CD4-positive, alpha-beta T cell (primary cell): ENCODE data around the gene RAD51B. TPM values are rescaled to one million over a fixed set of nuclear protein-coding genes. Genes with fewer than 3 reads are reported as not detected.

Experiments used
- ATAC-seq: fragments of 200-7000 bp; cut with Tn5 transposase; one replicate; pipeline ENCODE4 v1.10.0; 2022; ENCODE audit warnings: mild to moderate bottlenecking; ENCODE audit not compliant: poor library complexity
- CTCF ChIA-PET: fragments of 350-600 bp; sonication (Branson Sonifier 250); formaldehyde crosslinking; loops from one replicate; lab custom pipeline; 2021; ENCODE audit warnings: antibody characterized with exemption, inconsistent platforms; lab: Charles Lee
- POLR2A ChIA-PET: fragments of 350-600 bp; sonication (Branson Sonifier 250); formaldehyde crosslinking; loops from one replicate; lab custom pipeline; 2021; ENCODE audit warnings: antibody characterized with exemption, inconsistent platforms; lab: Charles Lee
- DNase-seq, 14 experiments: peaks; one replicate each; pipeline ENCODE4 v3.0.0-alpha.2; 2013 to 2020; ENCODE audit warnings: mixed read lengths in 2 of 14
- H3K27ac ChIP-seq, 2 donors: one replicate each; pipeline versions ENCODE4 v1.5.1 to v1.7.0; 2013; ENCODE audit warnings: low read length in 2 of 2, low read depth in 1 of 2, mild to moderate bottlenecking in 1 of 2
- H3K27me3 ChIP-seq, 2 experiments: 1 replicate in 1 of 2; 2 replicates in 1 of 2; pipeline versions ENCODE4 v1.6.1 to v1.7.0; 2013; ENCODE audit warnings: low read length in 2 of 2, control low read depth in 1 of 2, mild to moderate bottlenecking in 1 of 2, moderate library complexity in 1 of 2; ENCODE audit not compliant: insufficient read depth in 2 of 2, control insufficient read depth in 1 of 2
- H3K36me3 ChIP-seq: one replicate; pipeline ENCODE4 v1.6.1; 2013; ENCODE audit warnings: low read length, control low read depth; ENCODE audit not compliant: insufficient read depth
- H3K4me1 ChIP-seq: one replicate; pipeline ENCODE4 v1.6.1; 2013; ENCODE audit warnings: low read length, control low read depth; ENCODE audit not compliant: insufficient read depth
- H3K4me3 ChIP-seq: one replicate; pipeline ENCODE4 v1.5.1; 2013; ENCODE audit warnings: mild to moderate bottlenecking, low read length, moderate library complexity
- H3K9me3 ChIP-seq, 2 experiments: 1 replicate in 1 of 2; 2 replicates in 1 of 2; pipeline versions ENCODE4 v1.6.1 to v1.7.0; 2013; ENCODE audit warnings: low read length in 2 of 2, mild to moderate bottlenecking in 2 of 2, control low read depth in 1 of 2, moderate library complexity in 1 of 2; ENCODE audit not compliant: control insufficient read depth in 1 of 2, insufficient read depth in 1 of 2
- H3K27ac Mint-ChIP-seq: one replicate; pipeline ENCODE4 v1.8.0; 2020; ENCODE audit warnings: mixed read lengths
- H3K27me3 Mint-ChIP-seq: one replicate; pipeline ENCODE4 v1.8.0; 2021; ENCODE audit warnings: mixed read lengths
- H3K36me3 Mint-ChIP-seq: one replicate; pipeline ENCODE4 v1.8.0; 2021; ENCODE audit warnings: low read depth, mixed read lengths
- H3K4me1 Mint-ChIP-seq: one replicate; pipeline ENCODE4 v1.8.0; 2021; ENCODE audit warnings: low read depth, mixed read lengths
- H3K4me3 Mint-ChIP-seq: one replicate; pipeline ENCODE4 v1.8.0; 2020; ENCODE audit warnings: mild to moderate bottlenecking, mixed read lengths
- H3K9me3 Mint-ChIP-seq: one replicate; pipeline ENCODE4 v1.8.0; 2020; ENCODE audit warnings: mixed read lengths
- intact Hi-C, 2 experiments: fragments of 100-400 bp; cut with DNase I in 1 of 2; cut with micrococcal nuclease in 1 of 2; formaldehyde crosslinking; loops; one replicate each; pipeline versions ENCODE4 v1.15.1 to v1.9.0; 2023 to 2025; cut with DNase I, micrococcal nuclease
- total RNA-seq, 174 experiments: library from RNA in 2 of 174; stranded (reverse) in 2 of 174; gene quantifications; one replicate each; pipeline ENCODE4 v1.2.3 and lab custom pipeline; 2021 to 2026
- TF ChIP-seq, protein P1 (sequence below): fragments of 200-600 bp; IDR thresholded peaks from one replicate; pipeline ENCODE4 v1.8.0; 2022; ENCODE audit warnings: antibody characterized with exemption, mild to moderate bottlenecking

RAD51B gene
- total RNA-seq, 2 experiments from 2014 or later, result 18.4 to 20.0 TPM

DNA sequence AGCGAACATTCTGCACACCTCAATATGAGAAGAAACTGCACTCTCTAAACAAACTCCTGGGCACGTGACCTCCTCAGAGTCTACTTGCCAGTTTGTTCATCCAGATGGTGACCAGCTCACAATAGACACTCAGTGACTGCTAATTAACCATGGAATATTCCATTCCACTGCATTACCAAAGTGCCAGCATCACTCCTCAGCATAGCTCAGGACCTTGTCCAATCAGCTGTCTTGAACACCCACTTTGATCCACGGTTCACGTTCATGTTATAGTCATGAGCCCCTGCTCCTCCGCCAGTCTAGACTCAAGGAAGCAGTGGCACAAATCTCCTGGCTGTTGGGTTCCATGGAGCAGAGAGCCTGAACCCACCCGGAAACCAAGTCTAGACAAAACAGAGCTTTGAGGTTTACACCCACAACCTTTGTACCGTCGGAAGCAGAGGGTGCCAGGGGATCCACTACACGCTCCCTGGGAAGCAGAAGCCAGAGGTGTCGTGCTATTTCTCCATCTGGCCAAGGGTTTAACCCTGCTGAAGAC is 688.0 kb downstream of the RAD51B start:
- ChIA-PET POLR2A (interaction anchor here (0.7 to 6.4 kb wide), 45 partner anchors 9 to 311 kb away, joined by 3 to 133 read pairs (median 5); partner anchors contain the start of gene ZFP36L1), CTCF (interaction anchor here (0.6 to 3.0 kb wide), 12 partner anchors 10 to 309 kb away, joined by 3 to 10 read pairs (median 5); partner anchors contain the start of gene ZFP36L1)
- no peaks in the 10 kb centered on the region for H3K27me3 ChIP-seq
- peak overlapping the region; percentile 20 for H3K4me3 ChIP-seq
- peak overlapping the region; percentile 95 for H3K27ac Mint-ChIP-seq
- peak overlapping the region; percentile 50 for H3K4me3 Mint-ChIP-seq
- H3K9me3 Mint-ChIP-seq, result no peaks in the 10 kb centered on the region
- H3K36me3 ChIP-seq, result no peaks in the 10 kb centered on the region
- peak overlapping the region; percentile 64 to 90 for H3K27ac ChIP-seq
- DNase-seq (peak; percentile 13 to 88 (median 57)), ATAC-seq (peak; percentile 69)
- TF ChIP-seq, protein P1, sequence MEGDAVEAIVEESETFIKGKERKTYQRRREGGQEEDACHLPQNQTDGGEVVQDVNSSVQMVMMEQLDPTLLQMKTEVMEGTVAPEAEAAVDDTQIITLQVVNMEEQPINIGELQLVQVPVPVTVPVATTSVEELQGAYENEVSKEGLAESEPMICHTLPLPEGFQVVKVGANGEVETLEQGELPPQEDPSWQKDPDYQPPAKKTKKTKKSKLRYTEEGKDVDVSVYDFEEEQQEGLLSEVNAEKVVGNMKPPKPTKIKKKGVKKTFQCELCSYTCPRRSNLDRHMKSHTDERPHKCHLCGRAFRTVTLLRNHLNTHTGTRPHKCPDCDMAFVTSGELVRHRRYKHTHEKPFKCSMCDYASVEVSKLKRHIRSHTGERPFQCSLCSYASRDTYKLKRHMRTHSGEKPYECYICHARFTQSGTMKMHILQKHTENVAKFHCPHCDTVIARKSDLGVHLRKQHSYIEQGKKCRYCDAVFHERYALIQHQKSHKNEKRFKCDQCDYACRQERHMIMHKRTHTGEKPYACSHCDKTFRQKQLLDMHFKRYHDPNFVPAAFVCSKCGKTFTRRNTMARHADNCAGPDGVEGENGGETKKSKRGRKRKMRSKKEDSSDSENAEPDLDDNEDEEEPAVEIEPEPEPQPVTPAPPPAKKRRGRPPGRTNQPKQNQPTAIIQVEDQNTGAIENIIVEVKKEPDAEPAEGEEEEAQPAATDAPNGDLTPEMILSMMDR, result no peak
- H3K36me3 Mint-ChIP-seq, result no peaks in the 10 kb centered on the region
- peaks cover 50% of the 10 kb centered on the region for H3K4me1 ChIP-seq
- H3K9me3 ChIP-seq, result no peaks in the 10 kb centered on the region
- no peaks in the 10 kb centered on the region for H3K27me3 Mint-ChIP-seq
- intact Hi-C loops, result loop anchor here in 1 of 2 experiments (1.0 to 10.0 kb wide), 6 partner anchors 23 to 283 kb away; no protein-coding TSS in a partner anchor
- H3K4me1 Mint-ChIP-seq, result peaks cover 73% of the 10 kb centered on the region

DNA sequence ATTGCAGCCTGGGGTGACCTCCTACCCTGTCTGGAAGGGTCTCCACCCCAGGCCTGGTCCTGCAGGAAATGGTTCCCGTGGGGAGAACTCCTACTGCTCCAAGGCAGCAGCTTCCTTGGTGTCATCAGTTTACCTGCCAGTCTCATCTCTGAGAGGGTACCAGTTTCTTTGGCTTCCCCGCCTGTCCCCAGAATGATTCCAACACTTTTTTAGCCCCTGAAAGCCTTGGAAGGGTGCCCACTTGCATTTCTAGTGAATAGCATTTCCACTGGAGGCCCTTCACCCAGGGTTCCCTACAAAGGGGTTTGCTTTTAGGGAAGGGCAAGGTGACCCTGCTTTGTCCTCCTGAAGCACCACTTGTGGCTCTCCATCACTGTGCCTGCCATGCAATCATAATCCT is 689.0 kb downstream of the RAD51B start:
- Mint-ChIP-seq H3K9me3 (no peaks in the 10 kb centered on the region), H3K36me3 (no peaks in the 10 kb centered on the region), H3K4me3 (no peak overlapping the region), H3K27ac (peak overlapping the region; percentile 95), H3K27me3 (no peaks in the 10 kb centered on the region), H3K4me1 (peaks cover 76% of the 10 kb centered on the region)
- ChIA-PET CTCF (interaction anchor here (1.6 to 3.0 kb wide), 3 partner anchors 25 to 280 kb away, joined by 3 to 9 read pairs (median 3); no protein-coding TSS in a partner anchor), POLR2A (interaction anchor here (1.2 to 6.4 kb wide), 11 partner anchors 10 to 307 kb away, joined by 3 to 133 read pairs (median 35); partner anchors contain the start of gene ZFP36L1)
- no peak for DNase-seq
- Histone ChIP-seq H3K27ac (no peak overlapping the region), H3K27me3 (no peaks in the 10 kb centered on the region), H3K4me3 (no peak overlapping the region), H3K36me3 (no peaks in the 10 kb centered on the region), H3K9me3 (no peaks in the 10 kb centered on the region), H3K4me1 (peaks cover 54% of the 10 kb centered on the region)
- intact Hi-C loops, result loop anchor here in 1 of 2 experiments (5.0 to 10.0 kb wide), 2 partner anchors 56 to 256 kb away; no protein-coding TSS in a partner anchor
- ATAC-seq, result no peak
- TF ChIP-seq, protein P1, result no peak

DNA sequence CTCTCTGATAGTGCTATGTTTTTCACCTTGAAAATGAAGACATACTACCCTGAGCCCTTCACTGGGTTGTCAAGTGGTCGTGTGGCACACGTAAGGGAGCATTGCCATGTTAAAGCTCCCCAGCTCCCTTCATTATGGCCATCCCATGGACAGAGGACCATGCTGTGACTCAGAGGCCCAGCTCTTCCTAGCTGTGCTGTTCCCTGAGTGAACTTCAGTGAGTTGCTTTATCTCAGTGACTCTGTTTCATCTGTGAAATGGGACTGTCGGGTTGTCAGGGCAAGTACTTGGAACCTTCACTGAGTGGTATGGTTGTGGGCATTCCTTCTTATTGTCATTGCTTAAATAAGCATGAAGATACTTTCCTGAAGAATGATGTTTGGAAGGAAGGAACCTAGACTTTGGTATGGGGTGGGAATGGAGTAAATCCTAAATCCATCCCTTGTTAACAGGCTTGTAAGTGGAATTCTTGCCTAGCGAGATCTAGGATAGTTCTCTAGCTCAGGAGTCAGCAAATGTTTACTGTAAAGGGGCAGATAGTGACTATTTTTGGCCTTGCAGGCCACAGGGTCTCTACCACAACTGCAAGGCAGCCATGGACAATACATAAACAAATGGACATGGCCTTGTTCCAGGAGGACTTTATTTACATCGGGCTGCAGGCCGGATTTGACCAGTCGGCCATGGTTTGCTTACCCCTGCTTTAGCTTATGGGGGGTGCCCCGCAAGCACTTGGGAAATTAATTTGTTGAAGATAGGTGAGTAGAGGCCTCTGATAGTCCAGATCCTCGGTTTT is 689.8 kb downstream of the RAD51B start:
- H3K4me3 ChIP-seq, result no peak overlapping the region
- ATAC-seq, result no peak
- no peaks in the 10 kb centered on the region for H3K36me3 Mint-ChIP-seq
- peaks cover 74% of the 10 kb centered on the region for H3K4me1 Mint-ChIP-seq
- H3K27me3 Mint-ChIP-seq, result no peaks in the 10 kb centered on the region
- peaks cover 58% of the 10 kb centered on the region for H3K4me1 ChIP-seq
- intact Hi-C loops, result loop anchor here in 1 of 2 experiments (5.0 to 10.0 kb wide), 2 partner anchors 55 to 257 kb away; no protein-coding TSS in a partner anchor
- no peaks in the 10 kb centered on the region for H3K9me3 ChIP-seq
- no peak overlapping the region for H3K4me3 Mint-ChIP-seq
- no peaks in the 10 kb centered on the region for H3K9me3 Mint-ChIP-seq
- no peak overlapping the region for H3K27ac ChIP-seq
- H3K27me3 ChIP-seq, result no peaks in the 10 kb centered on the region
- TF ChIP-seq, protein P1, result no peak
- H3K36me3 ChIP-seq, result no peaks in the 10 kb centered on the region
- ChIA-PET POLR2A (interaction anchor here (0.6 to 6.4 kb wide), 6 partner anchors 11 to 280 kb away, joined by 3 to 133 read pairs (median 21); partner anchors contain the start of gene ZFP36L1), CTCF (interaction anchor here (1.6 to 3.0 kb wide), 3 partner anchors 26 to 279 kb away, joined by 3 to 9 read pairs (median 3); no protein-coding TSS in a partner anchor)
- DNase-seq, result no peak
- peak overlapping the region; percentile 95 for H3K27ac Mint-ChIP-seq
